NCI-H82 treated with DMSO at 0.1 percent for 48 hours (cell line): Measurements from ENCODE around the gene OPA1.

ENCODE experiments used
- DNase-seq: peaks from one replicate; lab custom pipeline; 2025; ENCODE audit not compliant: unreplicated experiment; lab: John Stamatoyannopoulos, UW

Gene OPA1

DNA sequence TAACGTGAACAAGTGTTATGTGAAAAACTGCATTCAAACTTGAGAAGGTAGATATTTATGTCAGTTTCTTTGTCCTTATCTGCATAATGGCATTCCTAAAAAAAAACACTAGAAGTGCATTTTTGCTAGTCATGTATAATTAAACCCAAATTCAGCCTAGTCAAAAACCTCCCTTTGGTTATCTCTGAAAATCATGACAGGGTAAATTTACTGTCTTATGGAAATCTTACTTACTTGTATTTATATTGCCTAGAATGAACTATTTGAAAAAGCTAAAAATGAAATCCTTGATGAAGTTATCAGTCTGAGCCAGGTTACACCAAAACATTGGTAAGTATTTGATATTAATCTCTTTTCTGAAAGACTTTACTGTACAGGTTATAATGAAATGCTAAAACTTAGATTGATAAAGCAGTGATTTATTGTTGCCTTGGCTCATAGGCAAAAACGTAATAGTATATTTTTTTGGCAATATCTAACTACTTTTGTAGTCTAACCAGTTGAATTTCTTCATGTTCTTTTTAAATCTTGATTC is 55.6 kb downstream of the OPA1 start:
- DNase-seq, result no peak

DNA sequence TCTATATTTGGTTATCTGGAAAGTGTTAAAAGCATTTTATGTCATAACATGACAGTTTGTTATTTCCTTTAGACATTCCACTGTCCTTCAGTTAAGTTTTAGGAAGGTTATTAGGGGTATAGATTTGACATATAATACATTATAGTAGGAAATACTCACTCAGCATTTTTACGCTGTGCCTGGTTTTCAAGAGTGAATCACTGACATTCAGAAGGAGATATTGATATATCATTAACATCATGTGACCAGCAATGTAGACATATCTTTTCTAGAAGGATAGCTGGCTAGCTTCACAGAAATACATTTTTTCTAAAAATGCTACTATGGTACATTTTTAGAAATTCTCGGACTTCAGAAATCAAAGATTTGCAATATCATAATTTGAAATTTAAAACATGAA is 57.6 kb downstream of the OPA1 start:
- no peak for DNase-seq

DNA sequence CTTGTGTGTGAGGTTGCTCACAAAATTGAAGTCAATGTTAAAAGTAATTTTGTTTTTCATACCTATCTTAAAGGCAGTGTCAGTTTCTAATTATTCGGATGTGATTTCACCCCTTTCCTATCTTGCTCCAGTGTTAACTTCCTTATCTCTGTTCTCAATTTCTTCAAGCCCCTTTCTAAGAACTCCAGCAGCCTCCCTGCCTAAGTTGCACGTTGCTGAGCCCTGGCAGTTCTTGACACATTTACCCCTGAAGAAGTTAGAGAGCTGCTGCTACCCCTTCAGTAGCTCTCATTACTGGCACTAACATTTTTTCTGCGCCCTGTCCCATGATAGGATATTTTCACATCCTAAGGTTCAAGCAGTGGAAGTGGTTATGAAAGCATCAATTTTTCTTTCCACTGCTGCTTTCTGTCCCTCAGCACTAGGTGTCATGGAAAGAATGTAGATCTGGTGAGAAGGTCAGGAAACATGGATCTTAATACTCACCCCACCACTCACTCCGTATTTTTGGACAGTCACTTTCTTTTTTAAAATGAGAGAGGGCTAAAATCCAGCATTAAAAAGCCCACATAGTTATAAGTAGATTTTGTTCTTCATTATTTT is 62.9 kb downstream of the OPA1 start:
- no peak for DNase-seq

DNA sequence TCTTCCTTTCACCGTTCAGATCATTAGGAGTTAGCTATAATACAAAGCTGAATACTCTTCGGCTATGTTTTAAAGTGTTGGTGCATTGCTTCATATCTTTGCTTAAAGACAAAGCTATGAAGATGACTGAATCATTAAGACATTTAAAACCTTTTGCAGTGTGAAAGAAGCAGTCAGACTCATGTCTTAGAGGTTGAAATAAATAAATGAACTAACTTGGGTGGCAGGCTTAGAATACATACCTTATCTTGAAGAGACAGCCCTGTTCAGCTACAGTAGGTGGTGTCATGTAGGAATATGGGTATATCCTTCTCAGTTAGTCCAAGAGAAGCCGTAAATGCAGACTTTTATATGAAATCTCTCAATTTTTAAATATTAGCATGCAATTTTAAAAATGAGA is 63.4 kb downstream of the OPA1 start:
- DNase-seq, result no peak

DNA sequence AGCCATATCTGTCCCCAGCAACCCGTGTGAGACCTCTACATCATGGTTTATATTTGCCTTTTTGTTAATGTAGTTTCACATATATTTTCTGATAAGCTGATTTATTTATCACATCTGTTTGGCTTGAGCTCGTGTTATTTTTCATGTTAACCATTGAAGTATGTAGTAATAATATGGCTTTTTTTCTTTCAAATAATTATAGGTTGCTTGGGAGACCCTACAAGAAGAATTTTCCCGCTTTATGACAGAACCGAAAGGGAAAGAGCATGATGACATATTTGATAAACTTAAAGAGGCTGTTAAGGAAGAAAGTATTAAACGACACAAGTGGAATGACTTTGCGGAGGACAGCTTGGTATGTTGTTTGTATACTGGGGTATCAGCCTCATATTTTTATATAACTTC is 63.9 kb downstream of the OPA1 start:
- no peak for DNase-seq

DNA sequence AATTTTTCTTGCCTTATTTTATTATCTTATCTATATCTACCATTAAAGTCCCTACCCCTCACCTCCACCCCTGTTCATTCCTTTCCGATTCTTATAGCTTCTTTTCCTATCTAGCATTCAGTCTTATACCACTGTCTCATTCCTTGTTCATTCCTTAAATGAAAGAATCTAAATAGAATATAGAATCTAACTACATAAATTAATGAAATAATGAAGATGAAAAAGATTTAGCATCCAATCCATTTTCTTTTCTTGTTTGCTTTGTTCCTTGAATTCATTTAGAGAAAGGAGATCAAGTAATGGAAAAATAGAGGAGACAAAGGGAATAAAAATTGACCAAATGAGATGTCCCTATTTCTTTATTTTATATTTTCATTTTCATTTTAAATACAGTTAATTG is 67.2 kb downstream of the OPA1 start:
- no peak for DNase-seq

DNA sequence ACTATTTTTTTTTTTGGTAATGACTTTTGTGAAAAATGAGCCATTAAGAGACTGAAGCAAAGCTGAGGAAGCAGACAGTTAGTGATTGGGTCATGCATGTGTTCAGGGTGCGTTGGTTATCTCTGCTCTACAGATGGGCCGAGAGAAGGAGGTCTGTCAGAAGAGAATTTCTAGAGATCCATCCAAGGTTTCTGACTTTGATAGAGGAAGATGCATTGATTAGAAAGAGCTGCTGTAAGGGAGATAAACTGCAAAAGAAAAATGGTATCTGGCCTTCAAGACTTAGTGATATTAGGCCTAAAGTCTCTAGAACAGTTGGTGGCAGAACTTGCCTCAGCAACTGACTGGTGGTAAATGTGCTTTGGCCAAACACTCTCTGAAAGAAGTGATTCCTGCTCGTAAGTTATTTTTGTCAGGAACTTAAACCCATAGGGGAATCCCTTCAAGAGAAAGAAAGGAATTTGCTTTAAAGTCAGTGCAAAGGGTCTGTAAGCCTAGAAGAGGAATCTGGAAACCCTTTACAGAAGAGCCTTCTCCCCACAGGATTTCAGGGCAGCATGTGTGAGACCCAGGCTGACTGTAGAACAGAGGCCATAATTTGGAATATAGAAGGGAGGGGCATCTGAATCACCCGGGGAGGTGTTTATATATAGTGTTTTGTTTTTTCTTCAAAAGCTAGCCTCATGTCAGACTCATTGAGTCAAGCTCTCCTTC is 67.8 kb downstream of the OPA1 start:
- no peak for DNase-seq

DNA sequence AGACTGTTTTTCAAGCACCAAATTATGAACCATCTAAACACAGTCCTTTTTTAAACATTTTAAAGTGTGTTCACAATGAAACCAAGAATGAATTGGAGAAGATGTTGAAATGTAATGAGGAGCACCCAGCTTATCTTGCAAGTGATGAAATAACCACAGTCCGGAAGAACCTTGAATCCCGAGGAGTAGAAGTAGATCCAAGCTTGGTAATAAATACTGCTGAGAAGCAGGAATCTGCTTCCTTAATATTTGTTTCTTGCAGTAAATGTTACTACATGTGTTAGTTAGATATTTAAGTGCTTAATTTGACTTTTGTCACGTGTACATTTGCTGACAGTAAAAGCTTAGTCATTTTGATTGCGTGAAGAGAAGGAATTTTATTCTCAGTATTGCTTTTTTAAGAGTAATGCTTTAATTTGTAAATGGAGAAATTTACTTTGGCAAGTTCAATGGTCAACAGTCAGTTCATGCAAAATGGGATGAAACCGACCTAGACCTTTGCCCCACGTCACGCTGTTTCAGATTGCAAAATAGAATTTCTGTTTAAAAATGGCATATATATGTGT is 69.8 kb downstream of the OPA1 start:
- DNase-seq, result no peak

DNA sequence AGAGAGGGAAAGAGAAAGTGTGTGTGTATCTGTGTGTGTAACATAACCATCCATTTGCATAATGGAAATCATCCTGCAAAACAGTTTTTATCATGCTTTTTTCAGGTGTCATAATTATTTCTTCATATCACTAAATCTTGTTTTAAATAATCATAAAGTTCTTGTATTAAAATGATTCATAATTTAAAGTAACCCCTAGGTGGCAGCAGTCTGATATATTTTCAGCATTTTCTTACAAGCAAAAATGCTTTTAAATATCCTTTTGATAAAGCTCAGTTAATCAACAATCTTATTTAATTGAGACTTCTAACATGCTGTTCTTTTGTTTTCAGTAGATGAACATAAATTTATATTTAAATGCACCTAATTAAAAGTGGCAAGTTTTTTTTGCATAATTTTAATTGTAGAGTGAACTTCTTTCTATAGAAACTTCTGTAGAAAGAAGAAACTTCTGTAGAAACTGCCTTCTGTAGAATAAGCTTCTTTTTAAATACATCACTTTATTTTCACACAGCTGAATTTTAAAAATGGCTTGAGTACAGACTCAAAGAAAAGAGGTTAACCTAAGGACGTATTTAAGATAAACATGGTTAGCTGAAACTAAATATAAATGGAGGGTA is 72.5 kb downstream of the OPA1 start:
- no peak for DNase-seq

DNA sequence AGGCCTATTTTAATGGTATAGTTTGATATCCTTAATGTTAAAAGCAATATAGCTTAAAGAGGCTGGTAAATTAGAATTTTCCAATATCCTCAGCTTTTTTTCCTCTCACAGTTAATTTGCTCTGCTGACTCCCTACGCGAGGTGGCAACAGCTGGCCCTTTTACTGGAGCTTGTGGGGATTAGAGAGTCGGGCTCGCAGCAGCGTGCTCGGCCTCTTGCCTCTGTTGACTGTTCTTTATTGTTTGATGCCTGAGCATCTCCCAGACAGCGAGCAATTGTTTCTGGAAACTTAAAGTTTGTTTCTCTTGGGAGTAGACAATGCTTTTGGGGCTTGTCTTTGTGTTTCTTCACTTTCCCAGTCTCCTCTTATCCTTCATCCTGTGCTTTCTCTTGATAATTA is 80.8 kb downstream of the OPA1 start:
- peak; percentile 73 for DNase-seq

DNA sequence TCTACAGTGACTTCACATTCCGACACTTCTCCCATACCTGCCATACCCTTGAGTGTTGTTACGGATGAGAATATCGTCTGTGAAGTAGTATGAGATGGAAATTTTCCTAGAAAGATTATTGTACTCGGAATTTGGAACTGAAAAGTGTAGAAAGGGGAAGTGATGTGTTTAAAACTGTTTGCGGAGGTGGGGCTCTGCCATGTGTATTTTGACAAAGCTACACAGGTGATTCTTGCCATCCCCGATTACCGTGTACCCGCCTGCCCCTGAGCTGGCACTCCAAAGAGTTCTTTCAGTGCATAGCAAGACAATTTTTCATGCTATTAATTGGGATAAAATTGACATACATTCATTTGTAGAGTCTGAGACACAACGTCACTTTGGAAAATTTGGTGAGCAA is 81.7 kb downstream of the OPA1 start:
- DNase-seq, result no peak

DNA sequence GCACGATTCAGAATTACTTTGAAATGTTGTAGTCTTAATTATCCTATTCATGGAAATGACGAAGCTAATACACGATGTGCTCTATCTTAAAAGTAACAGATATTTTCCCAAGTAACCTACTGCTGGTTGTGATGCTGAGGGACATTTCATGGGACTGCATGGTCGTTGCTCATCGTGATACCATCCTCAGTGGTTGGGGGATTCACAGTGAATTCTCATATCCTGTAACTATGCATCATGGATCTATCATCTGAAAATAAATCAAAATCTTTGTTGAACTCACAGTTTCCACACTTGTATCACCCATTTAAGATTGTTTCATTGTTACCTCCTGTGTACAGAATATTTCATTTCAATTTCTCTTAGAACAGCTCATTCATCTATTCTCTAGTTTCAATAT is 84.7 kb downstream of the OPA1 start:
- no peak for DNase-seq

DNA sequence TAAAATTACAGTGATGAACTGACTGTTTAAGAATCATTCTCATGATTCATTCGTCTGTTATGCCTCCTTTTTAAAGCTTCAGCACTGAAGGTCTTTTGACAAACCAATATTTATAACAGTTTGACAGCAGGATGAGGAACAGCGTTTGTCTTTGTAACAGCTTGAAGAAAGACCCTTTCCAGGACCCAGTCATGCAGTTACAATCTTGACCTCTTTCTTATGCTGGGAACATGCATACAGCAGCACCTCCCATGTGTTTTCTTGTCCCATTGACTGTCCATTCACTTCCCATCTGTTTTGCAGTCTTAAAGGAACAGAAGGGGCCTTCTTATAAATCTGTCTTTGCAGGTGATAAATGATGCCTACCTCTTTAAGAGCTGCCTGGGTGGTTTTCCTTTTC is 87.2 kb downstream of the OPA1 start:
- DNase-seq, result peak; percentile 19

DNA sequence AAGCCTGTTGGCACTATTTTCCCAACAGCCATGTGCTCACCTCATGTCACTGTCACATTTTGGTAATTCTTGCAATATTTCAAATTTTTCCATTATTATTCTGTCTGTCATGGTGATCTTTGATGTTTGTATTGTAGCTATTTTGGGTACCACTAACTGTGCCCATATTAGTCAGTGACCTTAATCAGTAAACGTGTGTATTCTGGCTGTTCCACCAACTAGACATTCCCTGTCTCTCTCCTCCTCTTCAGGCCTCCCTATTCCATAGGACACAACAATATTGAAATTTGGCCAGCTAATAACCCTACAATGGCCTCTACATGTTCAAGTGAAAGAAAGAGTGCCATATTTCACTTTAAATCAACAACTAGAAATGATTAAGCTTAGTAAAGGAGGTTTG is 88.6 kb downstream of the OPA1 start:
- DNase-seq, result no peak

DNA sequence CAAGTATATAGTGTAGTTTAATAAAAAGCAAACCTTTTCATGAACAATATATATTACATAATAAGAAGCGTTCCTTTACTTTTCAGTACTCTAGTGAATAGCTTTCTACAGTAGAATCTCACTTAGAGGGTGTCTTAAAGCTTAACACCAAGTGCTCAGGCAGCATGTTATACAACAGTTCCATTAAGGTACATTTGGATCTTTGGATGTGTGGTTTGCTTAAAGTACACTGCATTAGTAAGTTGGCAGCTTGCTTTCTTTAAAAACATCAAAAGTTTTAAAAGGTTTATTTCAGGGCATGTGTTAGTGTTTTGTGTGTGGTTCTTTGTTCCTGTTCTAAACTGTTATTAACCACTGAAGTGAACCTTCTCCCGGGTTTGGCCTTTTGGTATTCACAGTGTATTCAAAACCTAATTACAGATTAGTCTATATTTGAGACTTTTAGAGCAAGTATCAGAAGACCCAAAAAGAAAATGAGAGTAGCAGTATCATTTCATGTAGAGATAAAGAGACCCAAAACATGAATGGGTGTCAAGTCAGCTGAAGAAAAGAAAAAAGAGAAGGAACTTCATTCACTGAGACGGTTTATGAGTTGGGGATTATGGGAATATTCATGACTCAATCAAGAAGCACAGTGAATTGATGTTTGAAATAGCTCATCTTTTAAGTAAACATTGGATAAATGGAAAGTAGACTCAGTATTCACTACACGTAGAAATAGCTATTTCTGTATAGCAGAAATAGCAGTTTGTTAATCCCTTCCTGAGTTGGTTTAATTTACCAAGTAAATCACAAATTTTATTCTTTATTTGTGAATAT is 93.9 kb downstream of the OPA1 start:
- no peak for DNase-seq

DNA sequence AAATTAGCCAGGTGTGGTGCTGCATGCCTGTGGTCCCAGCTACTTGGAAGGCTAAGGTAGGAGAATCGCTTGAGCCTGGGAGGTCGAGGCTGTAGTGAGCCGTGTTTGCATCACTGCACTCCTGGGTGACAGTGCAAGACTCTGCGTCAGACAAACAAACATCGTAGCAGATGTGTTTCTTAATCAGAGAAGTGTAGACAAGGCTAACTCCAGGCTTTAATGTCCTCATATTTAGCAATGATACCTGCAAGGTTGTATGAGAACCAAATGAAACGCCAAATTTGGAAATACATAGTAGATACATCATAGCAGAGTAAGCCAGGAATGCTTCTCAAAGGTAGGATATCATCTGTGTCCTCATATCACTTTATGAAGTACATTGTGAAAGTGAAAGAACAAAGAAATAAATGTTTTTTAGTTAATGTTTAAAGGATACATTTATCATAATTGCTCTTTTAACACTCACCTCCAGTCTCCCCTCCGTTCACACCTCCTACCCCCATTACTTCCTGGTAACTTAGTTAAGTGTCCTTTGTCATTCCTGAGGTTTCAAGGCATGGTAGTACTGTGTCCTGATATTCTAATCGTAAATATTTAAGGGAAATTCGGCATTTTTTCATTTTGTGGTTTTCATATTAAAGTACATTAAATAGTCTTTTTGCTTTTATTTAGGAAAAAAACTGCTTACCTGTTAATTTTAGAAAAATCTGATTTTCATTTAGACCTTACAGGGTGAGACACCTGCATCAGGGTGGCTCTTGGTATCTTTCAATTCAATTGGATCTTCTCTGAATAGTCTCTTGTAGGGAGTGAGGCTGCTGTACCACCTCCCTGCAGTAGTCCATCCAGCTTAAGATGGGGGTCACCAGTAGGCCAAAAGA is 96.1 kb downstream of the OPA1 start:
- DNase-seq, result no peak

DNA sequence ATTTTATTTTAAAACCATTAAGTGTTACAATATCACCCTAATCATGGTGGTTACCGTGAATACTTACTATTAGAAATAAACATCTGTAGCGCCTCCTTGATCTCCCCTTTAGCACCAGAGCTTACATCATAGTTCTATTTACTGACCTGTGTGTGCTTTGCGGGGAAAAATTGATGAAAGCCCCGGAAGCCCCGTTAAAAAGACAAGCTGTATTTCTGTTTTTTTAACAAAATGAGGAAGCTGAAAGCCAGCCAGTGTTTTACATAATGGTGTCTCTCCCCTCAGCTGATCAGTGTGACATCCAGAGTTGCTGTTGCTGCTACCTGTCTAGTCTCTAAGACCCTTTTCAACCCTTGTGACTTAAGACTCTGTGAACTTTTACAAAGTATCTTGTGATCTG is 100.8 kb downstream of the OPA1 start:
- no peak for DNase-seq

DNA sequence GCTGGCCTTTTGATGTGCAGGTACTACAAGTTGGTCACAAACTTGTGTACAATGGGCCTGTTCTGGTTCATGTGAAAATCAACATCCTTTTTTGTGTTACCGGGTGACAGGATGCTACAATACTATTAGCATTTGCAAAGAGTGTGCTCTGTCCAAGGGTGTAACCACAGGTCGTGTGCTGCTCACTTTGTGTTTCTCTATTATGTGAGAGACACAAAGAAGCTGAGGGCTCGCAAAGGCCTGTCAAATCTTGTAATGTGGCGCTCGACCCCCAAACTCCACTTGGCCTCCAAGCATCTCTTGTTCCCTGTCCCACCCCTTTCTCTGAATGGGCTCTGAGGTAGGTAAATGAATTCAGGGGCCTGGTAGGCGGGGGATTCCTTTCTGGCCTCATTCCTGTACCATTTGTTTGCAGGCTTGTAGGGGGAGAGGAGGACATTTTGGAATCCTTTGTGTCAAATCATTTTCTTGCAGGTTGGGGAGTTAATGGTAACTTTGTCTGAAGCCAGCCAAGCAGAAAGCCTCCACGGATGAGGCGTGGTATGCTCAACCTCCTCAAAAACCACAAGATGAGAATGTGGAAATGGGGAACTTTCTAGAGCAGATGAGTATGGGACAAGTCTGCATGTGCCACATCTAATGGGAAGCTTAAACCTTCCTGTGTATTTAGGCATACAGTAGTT is 109.1 kb downstream of the OPA1 start:
- no peak for DNase-seq

DNA sequence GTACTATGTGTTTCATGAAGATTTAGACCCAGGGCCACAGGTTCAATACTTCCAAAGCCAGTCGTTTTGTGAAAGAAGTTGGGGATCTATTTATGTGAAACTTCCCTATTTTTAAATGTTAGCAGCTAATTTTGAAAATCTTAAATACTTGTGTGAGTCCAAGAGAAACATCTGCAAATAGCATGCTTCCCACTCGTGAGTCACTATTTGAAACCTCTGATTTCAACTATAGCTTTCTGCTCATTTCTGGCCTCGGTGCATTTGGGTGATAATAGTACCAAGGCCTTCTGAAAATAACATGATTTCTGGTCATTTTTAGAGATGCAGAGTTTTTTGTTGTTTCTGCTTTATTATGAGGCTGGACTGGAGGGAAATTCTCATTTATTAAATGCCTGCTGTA is 110.0 kb downstream of the OPA1 start:
- DNase-seq, result no peak

DNA sequence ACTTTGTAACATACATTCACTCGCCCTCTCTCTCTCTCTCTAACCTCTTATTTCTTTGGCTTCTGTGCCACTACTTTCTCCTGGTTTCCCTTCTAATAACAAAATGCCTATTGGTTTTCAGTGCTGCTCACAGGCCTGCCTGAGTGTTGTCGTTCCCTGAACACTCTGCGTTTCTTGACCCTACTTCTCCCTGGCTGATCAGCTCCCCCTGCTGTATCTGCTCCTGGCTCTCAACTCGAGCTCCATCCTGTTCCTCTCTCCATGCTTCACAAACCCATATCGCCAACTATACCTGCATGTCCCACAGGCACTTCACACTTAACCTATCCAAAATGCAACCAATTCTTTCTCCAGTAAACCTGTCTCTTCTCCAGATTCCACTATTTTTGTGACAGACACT is 111.4 kb downstream of the OPA1 start:
- no peak for DNase-seq
